ENCODE data around the gene FMO3.

Gene FMO3

DNA sequence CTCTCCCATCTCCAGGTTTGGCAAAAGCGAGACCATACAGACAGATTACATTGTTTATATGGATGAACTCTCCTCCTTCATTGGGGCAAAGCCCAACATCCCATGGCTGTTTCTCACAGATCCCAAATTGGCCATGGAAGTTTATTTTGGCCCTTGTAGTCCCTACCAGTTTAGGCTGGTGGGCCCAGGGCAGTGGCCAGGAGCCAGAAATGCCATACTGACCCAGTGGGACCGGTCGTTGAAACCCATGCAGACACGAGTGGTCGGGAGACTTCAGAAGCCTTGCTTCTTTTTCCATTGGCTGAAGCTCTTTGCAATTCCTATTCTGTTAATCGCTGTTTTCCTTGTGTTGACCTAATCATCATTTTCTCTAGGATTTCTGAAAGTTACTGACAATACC is 26.4 kb downstream of the FMO3 start:
- DNase-seq: no peak

DNA sequence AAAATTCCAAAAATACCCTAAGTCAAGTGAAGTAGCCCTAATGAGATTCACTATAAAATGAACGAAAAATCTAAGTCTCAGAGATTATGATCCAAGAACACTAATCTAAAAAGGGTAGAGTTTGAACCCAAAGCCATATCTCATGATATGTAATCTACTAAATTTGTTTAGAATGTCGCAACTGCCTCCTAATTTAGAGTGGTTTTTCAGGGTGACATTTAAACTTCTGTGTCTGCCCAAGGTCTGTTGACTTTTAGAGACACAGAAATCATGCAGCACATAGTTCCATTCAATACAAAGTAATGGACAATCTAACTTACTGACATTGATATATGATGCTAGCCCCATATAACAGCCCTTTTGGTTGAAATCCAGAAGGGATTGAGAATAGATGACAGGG is 28.9 kb downstream of the FMO3 start:
- no peak for DNase-seq

DNA sequence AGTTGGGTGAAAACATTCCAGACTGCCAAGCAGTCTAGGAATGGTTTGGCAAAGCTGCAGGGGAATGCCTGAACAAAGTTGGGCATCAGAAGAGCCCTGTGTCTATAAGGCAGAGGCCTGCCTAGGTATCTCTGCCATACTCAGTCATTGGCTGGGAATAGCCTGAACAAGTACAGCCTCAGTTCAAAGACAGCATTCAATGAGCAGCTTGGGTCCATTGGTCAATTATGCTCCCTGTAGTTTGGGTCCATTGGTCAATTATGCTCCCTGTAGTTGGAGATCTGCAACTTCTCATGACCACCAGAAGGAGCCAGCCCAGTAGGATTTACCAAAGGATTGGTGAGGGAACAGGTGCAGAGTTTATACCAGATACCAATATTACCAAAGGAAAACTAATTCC is 31.6 kb downstream of the FMO3 start:
- no peak for DNase-seq

DNA sequence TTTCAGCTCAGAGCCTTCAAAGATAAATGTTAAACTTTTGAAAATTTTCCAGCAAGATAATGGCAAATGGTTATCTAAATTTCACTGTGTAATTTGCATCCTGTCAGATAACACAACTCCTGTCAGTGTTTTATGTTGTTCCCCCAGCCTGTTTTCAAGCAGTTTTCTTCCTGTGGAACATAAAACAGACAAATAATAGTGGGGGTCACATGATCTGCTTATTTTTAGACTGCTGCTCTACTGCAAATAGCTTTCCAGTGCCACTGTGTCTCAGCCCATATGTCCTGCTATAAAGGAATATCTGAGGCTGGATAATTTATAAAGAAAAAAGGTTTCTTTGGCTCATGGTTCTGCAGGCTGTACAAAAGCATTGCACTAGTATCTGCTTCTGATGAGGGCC is 32.2 kb downstream of the FMO3 start:
- no peak for DNase-seq

DNA sequence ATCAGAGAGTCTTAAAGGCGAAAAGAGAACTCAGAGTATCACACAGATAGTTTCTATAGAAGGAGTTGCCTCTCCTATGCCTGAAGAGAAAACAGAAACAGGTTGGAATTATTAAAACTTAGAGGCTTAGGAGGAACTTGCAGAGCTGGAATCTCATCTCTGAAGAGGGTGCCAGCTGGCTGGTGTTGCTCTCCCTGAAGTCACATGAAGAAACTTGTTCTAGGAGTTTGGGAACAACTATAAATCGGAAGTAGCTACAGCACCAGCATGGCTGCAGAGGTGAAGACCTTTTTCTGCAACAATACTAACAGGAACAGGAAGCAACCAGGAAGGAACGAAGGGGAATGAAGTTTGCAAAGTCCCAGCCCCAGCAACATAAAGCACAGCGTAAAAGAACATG is 35.8 kb downstream of the FMO3 start:
- no peak for DNase-seq

DNA sequence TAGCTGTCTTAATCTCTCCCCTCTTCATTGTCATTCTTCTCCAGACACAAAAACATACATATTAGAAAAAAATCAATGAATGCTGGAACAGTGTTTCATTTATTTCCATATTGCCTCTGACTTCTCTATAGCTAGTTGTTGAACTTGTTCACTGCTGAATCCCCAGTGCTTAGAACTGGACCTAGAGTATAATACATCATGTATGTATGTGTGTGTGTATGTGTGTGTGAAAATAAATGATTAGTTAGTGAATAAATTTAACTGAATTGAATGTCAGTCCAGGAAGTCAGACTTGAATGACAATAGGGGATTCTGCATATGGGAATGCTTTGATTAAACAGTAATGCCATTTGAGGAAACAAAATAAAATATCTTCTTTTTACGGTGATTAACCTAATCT is 36.4 kb downstream of the FMO3 start:
- DNase-seq: no peak

DNA sequence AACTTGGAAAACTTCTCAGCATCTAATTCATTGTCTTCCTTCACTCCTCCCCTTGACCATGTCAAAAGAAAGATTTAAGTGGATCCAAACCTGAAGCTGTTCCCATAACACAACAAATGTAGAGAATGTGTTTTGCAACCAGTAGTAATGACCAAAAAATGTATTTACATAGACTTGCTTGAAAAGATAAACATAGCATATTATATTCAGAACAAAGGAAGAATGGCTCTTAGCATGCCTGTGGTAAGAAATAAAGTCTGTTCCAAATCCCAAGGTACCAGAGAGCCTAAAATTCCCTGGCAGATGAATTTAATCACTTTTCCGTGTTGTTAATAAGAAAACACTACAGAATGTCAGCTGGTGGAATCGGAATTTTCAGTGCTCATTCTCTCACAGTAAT is 36.8 kb downstream of the FMO3 start:
- no peak for DNase-seq

DNA sequence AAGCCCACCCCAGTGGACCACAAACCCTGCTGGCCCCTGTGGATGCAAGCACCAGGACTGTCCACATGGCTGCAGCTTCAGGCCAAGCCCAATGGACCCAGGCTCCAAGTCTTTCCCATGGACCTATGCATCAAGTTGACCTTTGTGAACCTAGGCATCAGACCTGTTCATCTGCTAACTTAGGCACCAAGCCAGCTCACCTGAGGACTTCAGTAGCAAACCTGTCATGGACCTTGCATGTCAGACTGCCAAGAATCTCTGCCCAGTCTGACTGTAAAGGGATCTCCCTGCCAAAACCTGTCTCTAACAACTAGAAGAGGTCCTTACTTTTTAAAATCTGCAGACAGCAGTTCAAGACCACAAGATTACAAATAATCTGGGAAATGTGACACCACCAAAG is 37.8 kb downstream of the FMO3 start:
- DNase-seq: no peak

DNA sequence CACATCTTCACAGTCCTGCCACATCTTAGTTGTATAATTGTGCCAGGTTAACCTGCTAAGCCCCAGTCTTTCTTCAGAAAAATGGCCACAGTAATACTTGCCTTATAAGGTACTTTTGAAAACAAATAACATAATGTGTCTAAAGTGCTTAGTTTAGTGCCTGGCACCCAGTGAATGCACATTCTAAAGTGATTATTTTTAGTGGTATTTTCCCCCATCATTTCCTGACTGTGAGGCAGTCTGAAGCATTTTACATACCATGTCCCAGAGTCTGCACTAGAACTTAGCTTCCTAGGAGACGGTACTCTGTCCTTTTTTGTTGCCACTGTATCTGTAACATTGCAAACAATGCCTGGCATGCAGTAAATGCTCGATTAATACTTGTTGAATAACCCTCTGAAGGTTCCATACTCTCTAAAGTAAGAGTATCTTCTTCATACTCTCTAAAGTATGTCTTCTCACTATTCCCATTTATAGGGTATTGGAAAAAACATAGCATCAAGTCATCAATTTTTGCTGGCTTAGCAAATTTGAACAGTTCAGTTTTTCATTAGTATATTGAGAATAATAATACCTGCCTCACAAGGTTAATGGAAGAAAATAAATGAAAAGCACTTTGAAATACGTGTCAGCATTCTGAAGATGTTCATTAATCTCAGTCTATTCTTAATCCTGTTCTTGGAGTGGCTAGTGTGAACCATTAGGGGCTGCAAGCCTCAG is 43.7 kb downstream of the FMO3 start:
- DNase-seq: no peak

DNA sequence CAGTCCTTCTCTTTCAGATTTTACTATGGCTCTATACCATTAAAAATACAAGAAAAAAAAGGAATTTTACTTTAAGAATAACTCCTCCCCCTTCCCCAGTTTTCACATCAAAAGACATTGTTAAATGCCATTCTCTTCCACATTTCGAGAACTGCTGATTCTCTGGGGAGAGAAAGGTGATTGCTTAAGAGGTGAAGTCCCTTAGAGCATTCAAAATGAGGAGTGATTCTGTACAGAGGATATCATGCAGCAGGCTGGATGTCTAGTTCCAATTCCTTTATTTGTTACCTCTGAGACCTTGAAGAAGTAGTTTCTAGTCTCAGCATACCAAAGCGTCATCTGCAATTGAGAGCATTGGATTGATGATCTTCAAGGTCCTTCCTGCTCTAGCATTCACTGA is 46.9 kb downstream of the FMO3 start:
- DNase-seq: no peak

DNA sequence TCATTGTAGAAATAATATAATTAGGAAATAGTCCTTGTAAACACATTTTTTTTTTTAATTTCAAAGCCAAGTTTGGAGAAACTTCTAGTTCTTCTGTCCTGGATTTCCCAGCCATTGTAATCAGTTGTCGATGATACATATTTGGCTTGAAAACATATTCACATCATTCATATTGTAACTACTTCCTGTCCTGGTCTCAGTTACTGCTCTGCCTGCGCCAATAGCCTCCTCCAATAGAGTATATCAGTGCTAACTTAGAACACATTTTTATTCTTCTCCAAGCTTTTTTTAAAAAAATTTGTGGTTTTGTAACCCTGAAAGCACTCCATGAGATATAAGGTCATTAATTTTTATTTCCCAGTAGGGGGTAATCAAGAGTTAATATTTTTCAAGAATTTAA is 48.3 kb downstream of the FMO3 start:
- DNase-seq: no peak

DNA sequence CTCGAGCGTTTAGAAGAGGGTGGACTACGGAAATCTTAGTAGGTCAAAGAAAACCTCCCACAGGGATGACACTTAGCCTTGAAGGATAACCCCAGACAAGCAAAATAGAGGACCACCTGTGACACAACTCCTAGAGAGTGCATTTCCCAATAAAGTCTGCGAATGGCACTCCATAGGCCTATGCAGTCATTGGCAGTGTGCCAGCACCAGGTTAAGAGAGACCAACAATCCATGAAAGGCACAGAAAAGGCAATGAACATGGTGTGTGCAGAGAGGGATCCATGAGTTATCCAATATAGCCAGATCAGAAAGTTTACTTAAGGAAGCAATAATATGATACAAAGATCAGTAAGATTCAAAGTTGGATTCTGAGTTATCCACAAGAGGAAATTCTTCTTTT is 49.2 kb downstream of the FMO3 start:
- peak; percentile 43 for DNase-seq

DNA sequence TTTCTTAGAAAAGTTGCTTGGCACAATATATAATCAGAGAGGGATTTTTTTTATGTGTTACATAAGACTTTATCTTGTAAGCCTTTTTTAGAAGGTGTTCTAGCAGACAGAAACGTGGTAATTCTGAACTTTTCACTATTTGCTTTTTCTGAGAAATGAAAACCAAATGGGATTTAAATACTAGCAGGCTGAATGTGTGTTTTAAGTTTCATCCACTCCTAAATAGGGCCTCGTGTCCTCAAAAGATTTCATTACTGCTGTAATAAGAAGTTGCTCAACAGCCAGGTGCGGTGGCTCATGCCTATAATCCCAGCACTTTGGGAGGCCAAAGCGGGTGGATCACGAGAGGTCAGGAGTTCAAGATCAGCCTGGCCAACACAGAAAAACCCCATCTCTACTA is 49.7 kb downstream of the FMO3 start:
- DNase-seq: no peak

DNA sequence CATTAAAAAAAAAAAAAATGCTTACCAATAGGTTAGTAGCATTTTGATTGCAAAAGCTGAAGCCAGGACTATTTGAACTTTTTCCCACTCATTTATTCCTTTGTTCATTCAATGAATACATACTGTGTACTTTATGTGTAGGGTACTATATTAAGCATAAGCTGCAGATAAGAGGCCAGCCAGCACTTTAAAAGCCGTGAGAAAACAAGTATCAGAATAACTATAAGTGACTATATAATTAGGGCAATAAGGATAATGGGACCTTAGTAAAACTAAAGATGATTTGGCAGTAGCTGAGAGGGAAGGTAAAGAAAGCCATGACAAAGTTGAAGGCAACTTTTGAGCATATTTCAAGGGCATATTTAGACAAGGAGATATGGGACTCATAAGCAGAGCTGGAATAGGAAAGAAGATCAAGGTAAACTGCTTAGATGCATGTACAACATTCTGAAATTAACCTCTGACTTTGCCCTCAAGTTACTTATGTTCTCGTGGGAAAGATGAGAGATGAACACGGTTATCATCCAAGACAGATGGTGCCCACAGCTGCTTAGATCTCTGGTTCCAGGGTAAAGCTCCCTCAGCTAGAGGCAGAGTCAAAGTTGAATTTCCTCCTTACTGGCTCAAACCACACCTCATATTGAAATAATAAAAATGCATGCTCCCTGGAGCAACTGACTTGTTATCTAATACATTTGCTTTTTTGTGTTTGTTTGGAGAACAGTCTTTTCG is 50.4 kb downstream of the FMO3 start:
- DNase-seq: no peak

DNA sequence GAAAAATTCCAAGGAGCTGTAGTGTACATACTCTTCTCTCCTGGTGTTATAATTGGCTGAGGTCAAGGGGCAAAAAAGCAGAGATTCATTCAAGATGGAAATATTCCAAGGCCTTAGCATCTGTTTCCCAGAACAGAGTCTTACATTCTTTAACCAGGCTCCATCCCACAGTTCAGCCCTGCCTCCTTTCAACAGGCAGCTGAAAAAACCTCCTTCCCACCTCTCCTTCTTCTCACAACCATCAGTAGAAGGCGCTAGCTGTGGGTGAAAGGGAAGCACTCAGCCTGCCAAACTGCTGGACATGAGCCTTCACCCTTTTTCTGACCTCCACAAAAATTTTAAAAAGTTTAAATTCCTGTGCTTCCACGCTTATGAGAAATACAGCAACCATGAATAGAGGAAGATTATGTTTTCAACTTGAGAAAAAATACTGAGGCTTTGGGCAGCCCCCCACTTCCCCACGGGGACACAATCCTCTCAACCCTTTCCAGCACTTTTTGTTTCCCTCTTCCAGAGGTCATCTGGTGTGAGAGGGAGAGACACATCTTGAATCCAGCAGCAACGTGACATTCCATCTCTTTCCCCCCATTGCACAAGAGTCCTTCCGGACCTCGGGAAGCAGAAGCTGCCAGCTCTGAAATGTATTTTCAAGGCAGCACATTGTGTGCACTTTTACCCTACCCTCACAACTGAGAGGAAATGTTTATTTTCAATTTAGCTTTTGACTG is 51.1 kb downstream of the FMO3 start:
- no peak for DNase-seq

DNA sequence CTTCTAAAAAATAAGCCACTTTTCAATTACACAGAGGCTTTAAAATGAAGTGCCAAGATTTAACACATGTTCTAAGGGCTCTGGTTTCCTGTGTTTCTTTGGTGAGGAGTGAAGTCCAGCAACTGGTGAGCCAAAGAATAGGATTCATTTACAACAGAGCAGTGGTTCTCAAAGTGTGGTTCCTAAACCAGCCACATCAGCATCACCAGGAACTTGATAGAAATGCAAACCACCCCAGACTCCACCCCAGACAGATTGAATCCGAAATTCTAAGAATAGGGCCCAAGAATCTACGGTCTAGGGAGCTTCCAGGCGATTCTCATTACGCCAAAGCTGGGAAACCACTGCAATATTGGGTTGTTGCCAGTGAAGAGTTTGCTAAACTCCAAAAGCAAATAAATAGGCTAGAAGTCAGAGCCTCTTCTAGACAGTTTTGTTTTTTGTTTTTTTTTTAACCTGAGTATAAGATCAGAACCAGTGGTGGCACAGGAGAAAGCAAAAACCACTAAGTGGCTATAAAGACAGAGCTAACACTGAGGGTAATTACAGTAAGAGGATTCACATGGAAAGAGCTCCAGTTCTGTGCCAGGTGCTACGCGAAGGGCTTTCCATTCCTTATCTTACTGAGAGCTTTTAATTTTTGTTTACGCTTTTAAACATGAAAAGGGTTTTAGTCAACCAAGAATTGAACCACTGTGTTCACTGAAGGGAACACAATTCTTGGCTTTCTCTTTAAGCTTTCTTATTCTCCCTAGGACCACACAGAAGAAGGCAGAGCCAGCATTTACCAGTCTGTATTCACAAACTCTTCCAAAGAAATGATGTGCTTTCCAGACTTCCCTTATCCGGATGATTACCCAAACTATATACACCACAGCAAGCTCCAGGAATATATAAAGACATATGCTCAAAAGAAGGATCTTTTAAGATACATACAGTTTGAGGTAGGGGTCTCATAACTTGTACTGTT is 52.0 kb downstream of the FMO3 start:
- peak; percentile 47 for DNase-seq

DNA sequence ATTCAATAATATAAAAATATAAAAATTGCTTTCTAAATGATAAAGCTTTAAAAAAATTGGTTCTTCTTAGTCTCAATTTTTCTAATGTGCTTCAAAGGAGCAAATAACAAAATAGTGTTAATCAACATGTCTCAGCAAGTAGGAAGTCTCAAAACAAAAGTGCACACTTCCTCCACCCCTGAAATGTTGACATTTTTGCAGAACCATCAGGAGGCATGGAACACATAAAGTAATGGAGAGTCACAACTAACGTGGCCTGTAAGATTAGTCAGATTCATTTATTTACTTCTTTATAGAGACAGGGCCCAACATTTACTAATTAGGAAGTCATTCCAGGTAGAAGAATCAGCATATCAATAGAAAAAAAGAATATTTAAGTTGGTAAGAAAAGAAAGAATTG is 59.5 kb downstream of the FMO3 start:
- no peak for DNase-seq

DNA sequence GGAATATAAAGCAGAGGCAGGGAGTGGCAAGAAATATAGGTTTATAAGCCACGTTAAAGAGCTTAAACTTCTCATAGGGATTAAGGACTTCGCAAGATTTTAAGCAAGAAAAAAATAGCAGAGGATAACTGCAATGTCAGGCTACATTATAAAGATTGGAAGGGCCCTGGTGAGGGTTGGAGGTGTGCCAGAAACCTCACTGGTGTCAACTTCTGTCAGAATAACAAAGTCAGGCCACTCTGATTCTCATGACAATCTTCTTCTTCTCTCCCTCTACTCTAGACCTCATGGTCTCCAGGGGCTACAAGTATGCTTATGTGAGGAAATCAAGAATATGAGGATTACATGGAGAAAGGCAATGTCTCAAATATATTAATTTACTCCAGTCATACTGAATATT is 61.8 kb downstream of the FMO3 start:
- no peak for DNase-seq

DNA sequence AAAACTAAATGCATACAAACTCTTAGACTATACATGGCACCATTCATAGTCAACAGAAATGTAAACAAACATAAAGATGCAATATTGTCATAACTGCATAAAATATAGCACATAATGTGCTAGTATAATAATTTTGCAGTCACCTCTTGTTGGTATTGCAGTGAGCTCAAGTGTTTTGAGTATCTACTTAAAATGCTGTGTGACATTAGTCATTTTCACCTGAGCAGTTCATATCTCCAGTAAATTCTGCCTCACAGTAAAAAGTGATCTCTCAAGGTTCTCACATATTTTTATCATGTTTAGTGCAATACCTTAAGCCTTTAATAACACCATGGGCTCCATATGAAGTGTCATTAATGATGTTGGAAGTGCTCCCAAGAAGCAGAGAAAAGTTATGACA is 64.8 kb downstream of the FMO3 start:
- DNase-seq: no peak

DNA sequence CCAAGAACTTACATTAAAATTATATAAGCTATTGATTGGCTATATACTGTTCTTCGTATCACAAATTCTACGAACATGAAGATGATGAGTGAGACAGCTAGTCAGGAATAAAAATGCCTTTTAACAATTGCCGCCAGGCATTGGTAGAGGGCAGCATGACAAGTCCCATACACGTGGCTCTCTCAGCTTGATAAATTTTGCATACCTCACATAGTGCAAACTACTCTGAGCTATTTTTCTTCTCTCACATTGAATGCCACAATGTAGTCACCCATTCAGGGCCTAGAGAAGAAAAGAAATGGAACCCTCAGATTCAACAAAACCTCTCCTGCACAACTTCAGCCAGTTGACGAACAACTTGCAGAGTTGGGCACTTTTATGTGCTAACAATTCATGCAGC is 67.4 kb downstream of the FMO3 start:
- DNase-seq: no peak

DNA sequence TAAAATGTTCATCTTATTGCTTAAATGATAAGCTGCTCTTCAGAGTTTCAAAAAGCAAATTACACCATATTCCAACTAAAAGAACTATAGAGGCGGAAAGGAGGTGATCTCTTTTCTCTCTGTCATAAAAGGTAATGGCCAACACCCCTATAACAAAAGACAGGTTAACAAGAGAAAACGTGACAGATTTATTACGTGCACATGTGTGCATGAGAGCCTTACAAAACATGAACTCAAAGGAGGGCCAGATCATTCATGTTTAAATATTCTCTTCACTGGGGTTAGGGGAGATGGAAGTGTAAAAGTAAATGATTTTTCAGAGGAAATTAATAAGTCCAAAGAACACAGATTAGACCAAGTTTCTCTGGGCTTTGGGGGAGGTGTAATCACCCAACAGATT is 67.8 kb downstream of the FMO3 start:
- no peak for DNase-seq

DNA sequence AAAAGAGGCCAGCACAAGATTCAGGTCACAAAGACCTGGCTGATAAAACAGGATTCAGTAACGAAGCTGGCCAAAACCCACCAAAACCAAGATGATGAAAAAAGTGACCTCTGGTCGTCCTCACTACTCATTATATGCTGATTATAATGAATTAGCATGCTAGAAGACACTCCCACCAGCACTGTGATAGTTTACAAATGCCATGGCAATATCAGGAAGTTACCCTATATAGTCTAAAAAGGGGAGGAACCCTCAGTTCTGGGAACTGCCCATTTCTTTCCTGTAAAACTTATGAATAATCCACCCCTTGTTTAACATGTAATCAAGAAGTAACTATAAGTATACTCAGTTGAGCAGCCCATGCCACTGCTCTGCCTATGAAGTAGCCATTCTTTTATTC is 68.4 kb downstream of the FMO3 start:
- no peak for DNase-seq

DNA sequence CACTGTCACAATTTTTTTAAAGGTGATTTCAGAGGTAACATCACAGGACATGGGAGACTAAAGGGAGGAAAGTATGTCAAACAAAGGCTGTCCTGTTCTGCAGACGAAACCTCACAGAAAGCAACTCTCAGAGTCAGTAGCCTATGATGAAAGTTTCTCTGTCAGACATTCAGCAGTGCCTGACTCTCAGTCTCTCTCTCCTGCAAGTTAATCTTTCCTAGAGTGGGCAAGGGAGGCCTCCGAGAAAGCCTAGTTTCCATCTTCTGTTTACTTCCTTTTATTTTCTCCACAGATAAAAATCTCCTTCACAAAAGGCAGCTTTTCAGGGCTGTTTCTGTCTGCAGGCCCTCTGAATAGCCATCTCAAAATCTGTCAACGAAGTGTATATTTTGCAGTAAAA is 69.5 kb downstream of the FMO3 start:
- DNase-seq: no peak

All from NCI-H345 (cell line).